Measurements from ENCODE around the gene THADA.

DNA sequence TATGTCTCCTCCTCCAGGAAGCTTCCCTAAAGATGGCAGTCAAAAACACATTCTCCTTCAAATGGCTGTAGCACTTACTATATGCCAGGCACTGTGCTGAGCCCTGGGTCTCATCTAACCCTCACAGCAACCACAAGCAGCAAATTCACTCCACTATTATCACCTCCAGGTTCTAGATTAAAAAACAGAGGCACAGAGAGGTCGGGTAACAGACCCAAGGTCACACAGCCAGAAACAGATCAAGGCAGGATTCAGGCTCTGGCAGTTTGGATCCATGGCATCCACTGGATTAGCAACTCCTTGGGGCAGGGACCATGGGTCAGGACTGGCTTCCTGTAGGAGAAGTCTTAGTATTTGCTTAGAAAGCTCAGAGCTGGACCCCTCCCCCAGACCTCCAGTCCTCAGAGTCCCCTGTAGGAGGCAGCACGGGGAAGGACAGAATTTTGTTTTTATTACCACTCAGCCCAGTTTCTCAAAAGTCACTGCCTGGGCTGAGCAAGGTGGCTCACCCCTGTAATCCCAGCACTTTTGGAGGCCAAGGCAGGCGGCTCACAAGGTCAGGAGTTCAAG lies 403.8 kb downstream of the THADA start:
- TF ChIP-seq, protein P1, sequence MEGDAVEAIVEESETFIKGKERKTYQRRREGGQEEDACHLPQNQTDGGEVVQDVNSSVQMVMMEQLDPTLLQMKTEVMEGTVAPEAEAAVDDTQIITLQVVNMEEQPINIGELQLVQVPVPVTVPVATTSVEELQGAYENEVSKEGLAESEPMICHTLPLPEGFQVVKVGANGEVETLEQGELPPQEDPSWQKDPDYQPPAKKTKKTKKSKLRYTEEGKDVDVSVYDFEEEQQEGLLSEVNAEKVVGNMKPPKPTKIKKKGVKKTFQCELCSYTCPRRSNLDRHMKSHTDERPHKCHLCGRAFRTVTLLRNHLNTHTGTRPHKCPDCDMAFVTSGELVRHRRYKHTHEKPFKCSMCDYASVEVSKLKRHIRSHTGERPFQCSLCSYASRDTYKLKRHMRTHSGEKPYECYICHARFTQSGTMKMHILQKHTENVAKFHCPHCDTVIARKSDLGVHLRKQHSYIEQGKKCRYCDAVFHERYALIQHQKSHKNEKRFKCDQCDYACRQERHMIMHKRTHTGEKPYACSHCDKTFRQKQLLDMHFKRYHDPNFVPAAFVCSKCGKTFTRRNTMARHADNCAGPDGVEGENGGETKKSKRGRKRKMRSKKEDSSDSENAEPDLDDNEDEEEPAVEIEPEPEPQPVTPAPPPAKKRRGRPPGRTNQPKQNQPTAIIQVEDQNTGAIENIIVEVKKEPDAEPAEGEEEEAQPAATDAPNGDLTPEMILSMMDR (IDR thresholded peaks at IDR 0.05): no peak
- no peak for TF ChIP-seq POLR2A (IDR thresholded peaks at IDR 0.05)

Data from thyroid gland (tissue), 4 donors.